Astrocyte of the cerebellum (primary cell): Measurements from ENCODE around the gene LSM5.

Source experiments
- DNase-seq: peaks from one replicate; pipeline ENCODE4 v3.0.0-alpha.2; 2011; ENCODE audit warnings: low read depth
- H3K4me3 ChIP-seq: 2 replicates; pipeline ENCODE4 v1.5.1; 2011; ENCODE audit warnings: mild to moderate bottlenecking, low read depth, low read length, moderate library complexity
- CTCF ChIP-seq: IDR thresholded peaks from 2 replicates; pipeline ENCODE4 v1.5.1; 2012; ENCODE audit warnings: low read length, low read depth, moderate library complexity, mild to moderate bottlenecking; ENCODE audit errors: missing control alignments
- in situ Hi-C: cut with HindIII; loops from 2 replicates; pipeline ENCODE4 v1.10.0; 2017; ENCODE audit warnings: low sequenced_read_pairs

LSM5 gene

GRCh38 chr7:32496052-32496813 is 6.1 kb upstream of the LSM5 start:
- no peak for TF ChIP-seq CTCF
- in situ Hi-C loops, result no loop called here
- no peak for DNase-seq
- H3K4me3 ChIP-seq, result peak overlapping the region; percentile 87

GRCh38 chr7:32495298-32496051 is 5.3 kb upstream of the LSM5 start, which contains the start of gene AVL9:
Gene AVL9, plus strand, starts transcription at chr7:32495489. Its CDS starts 221 bp downstream, at chr7:32495710.
- in situ Hi-C loops, result no loop called here
- peak within 1 kb of the TSS; percentile 87 for H3K4me3 ChIP-seq
- no peak for TF ChIP-seq CTCF
- peak; percentile 88 for DNase-seq

GRCh38 chr7:32494946-32495297 is 4.7 kb upstream of the LSM5 start:
- in situ Hi-C loops, result no loop called here
- no peak for DNase-seq
- peak overlapping the region; percentile 87 for H3K4me3 ChIP-seq
- no peak for TF ChIP-seq CTCF

- TF ChIP-seq CTCF, result no peak
- H3K4me3 ChIP-seq, result peak overlapping the region; percentile 73
- in situ Hi-C loops, result no loop called here
- no peak for DNase-seq
Observed at GRCh38 chr7:32489788-32490126, 423 bp downstream of the LSM5 start.

GRCh38 chr7:32481921-32482320 is 8.3 kb downstream of the LSM5 start:
- DNase-seq, result no peak

GRCh38 chr7:32481176-32481575 is 9.0 kb downstream of the LSM5 start:
- no peak for DNase-seq
- in situ Hi-C loops, result no loop called here
- no peak overlapping the region for H3K4me3 ChIP-seq
- no peak for TF ChIP-seq CTCF

More at GRCh38 chr7:32481921-32482320, 8.3 kb downstream of the LSM5 start:
- no peak overlapping the region for H3K4me3 ChIP-seq
- no peak for TF ChIP-seq CTCF
- in situ Hi-C loops, result no loop called here
